Testis (tissue), 5 donors: ENCODE data around the gene CTNS. TPM values are rescaled to one million over a fixed set of nuclear protein-coding genes. Genes with fewer than 3 reads are reported as not detected.

ENCODE experiments used
- DNase-seq: peaks from one replicate; pipeline ENCODE4 v3.0.0-alpha.2; 2019
- H3K27ac ChIP-seq, 2 donors: fragments of 200-600 bp; sonication (generic); one replicate each; pipeline ENCODE4 v1.5.1; 2019
- H3K27me3 ChIP-seq: fragments of 200-600 bp; sonication (generic); one replicate; pipeline ENCODE4 v1.5.1; 2019
- H3K36me3 ChIP-seq: fragments of 200-600 bp; sonication (generic); one replicate; pipeline ENCODE4 v1.5.1; 2017; ENCODE audit warnings: low read depth; ENCODE audit errors: missing control alignments
- H3K4me1 ChIP-seq: fragments of 200-600 bp; sonication (generic); one replicate; pipeline ENCODE4 v1.5.1; 2019
- H3K4me3 ChIP-seq, 2 donors: fragments of 200-600 bp; sonication (generic); one replicate each; pipeline ENCODE4 v1.5.1; 2017 to 2019
- H3K9me3 ChIP-seq: fragments of 200-600 bp; sonication (generic); one replicate; pipeline ENCODE4 v1.5.1; 2017
- POLR2A ChIP-seq: fragments of 450-650 bp; IDR thresholded peaks from one replicate; pipeline ENCODE4 v1.6.1; 2017; ENCODE audit warnings: antibody characterized with exemption, mild to moderate bottlenecking, moderate library complexity
- WGBS, 2 donors: methylation state at CpG; one replicate each; pipeline ENCODE4 v1.1.5; 2018; 5-methylcytosine and 5-hydroxymethylcytosine counted together
- intact Hi-C: fragments of 100-400 bp; cut with DNase I; formaldehyde crosslinking; loops from one replicate; pipeline ENCODE4 v1.15.1; 2023; ENCODE audit warnings: low total_unique reads
- long read RNA-seq, 2 donors: transcript quantifications; one replicate each; lab custom pipeline, GENCODE V29; 2026
- polyA plus RNA-seq: library from polyadenylated mRNA; stranded (reverse); fragments of 350-450 nt; fragmentation: Illumina TruSeq; extraction: RNeasy Lipid Tissue Mini Kit (QIAGEN cat#74804); gene quantifications from one replicate; pipeline ENCODE4 v1.2.3, GENCODE V29; 2014; ENCODE audit warnings: low read depth, low replicate concordance; ENCODE audit not compliant: insufficient read depth
- total RNA-seq, 2 donors: library from RNA; depleted of rRNA; stranded (reverse); fragments of >200 nt; gene quantifications; one replicate each; pipeline ENCODE4 v1.2.3, GENCODE V29; 2016
- TF ChIP-seq, protein P1 (sequence below), 3 experiments: fragments of 450-650 bp in 2 of 3; fragments of 200-600 bp in 1 of 3; sonication (generic) in 1 of 3; IDR thresholded peaks; one replicate each; pipeline ENCODE4 v1.5.1; 2016 to 2019; ENCODE audit warnings: antibody characterized with exemption in 3 of 3, mild to moderate bottlenecking in 2 of 3, moderate library complexity in 1 of 3

Gene CTNS
- 10 to 100 TPM; 43.8 to 57.3 TPM for total RNA-seq
- 50.4 TPM for polyA plus RNA-seq
- long read RNA-seq, donor 1, partial matches to known transcripts: 0 of 1 reads
- long read RNA-seq, donor 1, other reads (novel, unspliced or antisense): 0 of 1 reads
- long read RNA-seq, donor 2, partial matches to known transcripts: 0 of 3 reads
- long read RNA-seq, donor 2, other reads (novel, unspliced or antisense): 0 of 3 reads

- no peaks in the 10 kb centered on the region for H3K36me3 ChIP-seq
- H3K4me3 ChIP-seq: peak within 1 kb of the TSS; percentile 88 to 91
- no peaks in the 10 kb centered on the region for H3K27me3 ChIP-seq
- H3K9me3 ChIP-seq: no peaks in the 10 kb centered on the region
- no peak for TF ChIP-seq POLR2A
- TF ChIP-seq, protein P1, sequence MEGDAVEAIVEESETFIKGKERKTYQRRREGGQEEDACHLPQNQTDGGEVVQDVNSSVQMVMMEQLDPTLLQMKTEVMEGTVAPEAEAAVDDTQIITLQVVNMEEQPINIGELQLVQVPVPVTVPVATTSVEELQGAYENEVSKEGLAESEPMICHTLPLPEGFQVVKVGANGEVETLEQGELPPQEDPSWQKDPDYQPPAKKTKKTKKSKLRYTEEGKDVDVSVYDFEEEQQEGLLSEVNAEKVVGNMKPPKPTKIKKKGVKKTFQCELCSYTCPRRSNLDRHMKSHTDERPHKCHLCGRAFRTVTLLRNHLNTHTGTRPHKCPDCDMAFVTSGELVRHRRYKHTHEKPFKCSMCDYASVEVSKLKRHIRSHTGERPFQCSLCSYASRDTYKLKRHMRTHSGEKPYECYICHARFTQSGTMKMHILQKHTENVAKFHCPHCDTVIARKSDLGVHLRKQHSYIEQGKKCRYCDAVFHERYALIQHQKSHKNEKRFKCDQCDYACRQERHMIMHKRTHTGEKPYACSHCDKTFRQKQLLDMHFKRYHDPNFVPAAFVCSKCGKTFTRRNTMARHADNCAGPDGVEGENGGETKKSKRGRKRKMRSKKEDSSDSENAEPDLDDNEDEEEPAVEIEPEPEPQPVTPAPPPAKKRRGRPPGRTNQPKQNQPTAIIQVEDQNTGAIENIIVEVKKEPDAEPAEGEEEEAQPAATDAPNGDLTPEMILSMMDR (IDR thresholded peaks at IDR 0.05): no peak
- peak; percentile 99 for DNase-seq
- 0 to 1% methylated on average over 22 to 68 of the region's 68 CpGs for WGBS, 2 donors
- intact Hi-C loops: no loop called here
- H3K4me1 ChIP-seq: peaks cover 20% of the 10 kb centered on the region
- H3K27ac ChIP-seq: peak within 1 kb of the TSS; percentile 93 to 95
These were observed at the start of gene CTNS, which contains the start of gene SHPK for GRCh38 chr17:3636154-3636907. TSS of gene CTNS (plus strand) at chr17:3636760. CDS start at chr17:3640207, 3,447 bp downstream. TSS of gene SHPK (minus strand) at chr17:3636250. CDS start at chr17:3636219, 31 bp downstream.

DNA sequence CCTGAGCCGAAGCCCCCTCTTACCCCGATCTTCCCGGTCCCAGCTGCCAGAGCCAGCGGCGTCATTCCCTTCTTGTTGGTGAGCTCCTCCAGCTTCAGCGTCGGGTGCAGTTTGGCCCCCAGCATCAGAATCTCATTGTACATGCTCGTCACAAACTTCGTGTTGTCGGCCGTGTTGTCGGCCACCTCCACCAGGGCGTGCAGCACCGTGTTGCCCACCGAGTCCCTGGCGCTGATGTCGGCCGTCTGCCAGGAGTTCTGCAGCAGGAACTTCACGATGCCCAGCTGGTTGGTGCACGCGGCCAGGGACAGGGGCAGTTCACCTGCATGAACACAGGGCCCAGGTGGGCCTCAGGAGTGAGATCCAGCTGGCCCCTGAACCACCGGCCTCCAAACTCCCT, 46.8 kb upstream of the CTNS start:
- intact Hi-C loops: no loop called here
- Histone ChIP-seq H3K9me3 (no peaks in the 10 kb centered on the region), H3K4me1 (no peaks in the 10 kb centered on the region), H3K27ac (no peak overlapping the region), H3K36me3 (no peaks in the 10 kb centered on the region), H3K27me3 (no peaks in the 10 kb centered on the region), H3K4me3 (no peak overlapping the region)
- no peak for DNase-seq
- TF ChIP-seq, protein P1 (IDR thresholded peaks at IDR 0.05): no peak
- no peak for TF ChIP-seq POLR2A
- 89 to 93% methylated on average over 16 to 22 of the region's 22 CpGs for WGBS, 2 donors

DNA sequence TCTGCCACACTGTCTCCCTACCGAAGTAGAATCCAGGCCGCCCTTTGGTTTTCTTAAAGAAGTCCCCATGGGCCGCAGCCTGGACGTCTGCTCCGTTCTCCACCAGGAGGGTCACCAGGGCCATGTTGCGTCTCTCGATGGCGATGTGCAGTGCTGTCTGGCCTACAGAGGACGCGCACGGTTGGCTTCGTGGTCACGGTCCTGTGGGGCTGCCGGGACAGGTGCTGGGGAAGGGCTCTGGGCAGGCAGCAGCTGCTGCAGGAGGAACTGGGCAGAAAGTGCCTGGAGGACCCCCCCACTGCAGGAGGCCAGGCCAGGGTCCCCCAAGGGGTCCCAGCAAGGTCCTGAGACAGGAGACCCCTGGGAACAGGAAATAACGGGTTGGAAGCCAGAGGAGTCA, 46.3 kb upstream of the CTNS start:
- intact Hi-C loops: no loop called here
- DNase-seq: no peak
- Histone ChIP-seq H3K4me1 (no peaks in the 10 kb centered on the region), H3K27ac (no peak overlapping the region), H3K4me3 (no peak overlapping the region), H3K27me3 (no peaks in the 10 kb centered on the region), H3K9me3 (no peaks in the 10 kb centered on the region), H3K36me3 (no peaks in the 10 kb centered on the region)
- WGBS, 2 donors: 92 to 95% methylated on average over 8 to 15 of the region's 15 CpGs
- TF ChIP-seq, protein P1 (IDR thresholded peaks at IDR 0.05): no peak
- no peak for TF ChIP-seq POLR2A

DNA sequence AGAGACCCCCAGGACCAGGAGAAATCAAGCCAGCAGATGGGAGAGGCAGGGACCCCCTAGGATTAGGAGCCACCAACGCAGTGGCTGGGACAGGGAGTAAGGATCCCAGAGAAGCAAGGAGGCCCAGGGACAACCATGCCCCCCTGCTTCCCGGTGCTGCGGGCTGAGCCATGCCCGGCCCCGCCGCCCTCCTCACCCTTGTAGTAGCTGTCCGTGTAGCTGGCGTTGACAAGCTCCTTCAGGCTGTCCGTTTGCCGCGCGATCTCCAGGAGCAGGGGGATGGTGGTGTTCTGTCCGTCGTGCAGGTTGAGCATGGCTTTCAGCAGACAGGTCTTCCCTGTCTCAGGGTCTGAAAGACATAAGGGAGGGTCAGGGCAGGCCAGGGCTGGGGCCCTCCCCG, 45.8 kb upstream of the CTNS start:
- no peak overlapping the region for H3K4me3 ChIP-seq

More for the DNA sequence above, 45.8 kb upstream of the CTNS start:
- no peak for DNase-seq
- no peak for TF ChIP-seq POLR2A
- TF ChIP-seq, protein P1 (IDR thresholded peaks at IDR 0.05): no peak
- no peaks in the 10 kb centered on the region for H3K4me1 ChIP-seq
- 92 to 98% methylated on average over 14 to 15 of the region's 15 CpGs for WGBS, 2 donors
- no peak overlapping the region for H3K27ac ChIP-seq
- H3K36me3 ChIP-seq: no peaks in the 10 kb centered on the region
- intact Hi-C loops: no loop called here
- no peaks in the 10 kb centered on the region for H3K9me3 ChIP-seq
- H3K27me3 ChIP-seq: no peaks in the 10 kb centered on the region
